Aorta (tissue), 5 donors: ENCODE results near the gene KDSR. TPM values are rescaled to one million over a fixed set of nuclear protein-coding genes. Genes with fewer than 3 reads are reported as not detected.
A peak's percentile ranks its signal among the peaks of the same experiment; 100 is the strongest.

Experiments
- ATAC-seq: fragments of 200-7000 bp; cut with Tn5 transposase; one replicate; pipeline ENCODE4 v1.9.1; 2022; ENCODE audit warnings: moderate library complexity; ENCODE audit not compliant: low FRiP score
- DNase-seq, 2 donors: peaks; one replicate each; pipeline ENCODE4 v3.0.0-alpha.2; 2020
- H3K27ac ChIP-seq, 2 donors: one replicate each; pipeline ENCODE4 v1.5.1; 2013; ENCODE audit warnings: low read length in 2 of 2, mild to moderate bottlenecking in 2 of 2, moderate library complexity in 2 of 2, control low read depth in 1 of 2, inconsistent platforms in 1 of 2, low read depth in 1 of 2
- H3K27me3 ChIP-seq, 2 donors: one replicate each; pipeline ENCODE4 v1.6.1; 2013; ENCODE audit warnings: control low read depth in 1 of 2, low read length in 1 of 2, mild to moderate bottlenecking in 1 of 2, moderate library complexity in 1 of 2; ENCODE audit not compliant: insufficient read depth in 2 of 2, control insufficient read depth in 1 of 2
- H3K36me3 ChIP-seq, 2 donors: one replicate each; pipeline ENCODE4 v1.6.1; 2013; ENCODE audit warnings: control low read depth in 1 of 2, low read length in 1 of 2, mild to moderate bottlenecking in 1 of 2; ENCODE audit not compliant: insufficient read depth in 2 of 2, control insufficient read depth in 1 of 2
- H3K4me1 ChIP-seq, 2 donors: one replicate each; pipeline ENCODE4 v1.6.1; 2013; ENCODE audit warnings: low read length in 2 of 2, control low read depth in 1 of 2, mild to moderate bottlenecking in 1 of 2, moderate library complexity in 1 of 2; ENCODE audit not compliant: insufficient read depth in 2 of 2, control insufficient read depth in 1 of 2
- H3K4me3 ChIP-seq, 2 donors: one replicate each; pipeline ENCODE4 v1.5.1; 2013; ENCODE audit warnings: low read length in 2 of 2, control low read depth in 1 of 2, mild to moderate bottlenecking in 1 of 2
- H3K9me3 ChIP-seq: one replicate; pipeline ENCODE4 v1.6.1; 2013; ENCODE audit warnings: mild to moderate bottlenecking, low read length; ENCODE audit not compliant: control insufficient read depth
- WGBS, 2 donors: extraction: QIAGEN DNeasy Blood & Tissue Kit; methylation state at CpG; one replicate each; pipeline ENCODE4 v1.1.7; 2013; 5-methylcytosine and 5-hydroxymethylcytosine counted together
- intact Hi-C, 2 donors: fragments of 100-400 bp; cut with DNase I; formaldehyde crosslinking; loops; one replicate each; pipeline versions ENCODE4 v1.14.2 to v1.15.0; 2022
- polyA plus RNA-seq, 2 donors: library from polyadenylated mRNA; stranded (reverse); fragments of 200-250 nt; gene quantifications; one replicate each; pipeline ENCODE4 v1.2.3, GENCODE V29; 2013
- total RNA-seq, 2 donors: library from RNA; stranded (reverse); fragmentation: NEBNext Ultra II Directional; extraction: Animal tissue kit (Norgen Biotek cat#: 25700); gene quantifications; one replicate each; pipeline ENCODE4 v1.2.1, GENCODE V29; 2021
- donor health status: healthy with polysubstance abuse.
- donor health status: Bipolar disorder and iron deficiency.
- donor health status: DM: no; HTN: no; CAD: no.
- donor health status: DM: no; HTN: no; CAD: no.
- donor health status: DM: yes; HTN: yes; CAD: no.

KDSR gene
- total and polyA plus RNA-seq, 4 donors: 24.4 to 91.0 (median 50.5) TPM

DNA sequence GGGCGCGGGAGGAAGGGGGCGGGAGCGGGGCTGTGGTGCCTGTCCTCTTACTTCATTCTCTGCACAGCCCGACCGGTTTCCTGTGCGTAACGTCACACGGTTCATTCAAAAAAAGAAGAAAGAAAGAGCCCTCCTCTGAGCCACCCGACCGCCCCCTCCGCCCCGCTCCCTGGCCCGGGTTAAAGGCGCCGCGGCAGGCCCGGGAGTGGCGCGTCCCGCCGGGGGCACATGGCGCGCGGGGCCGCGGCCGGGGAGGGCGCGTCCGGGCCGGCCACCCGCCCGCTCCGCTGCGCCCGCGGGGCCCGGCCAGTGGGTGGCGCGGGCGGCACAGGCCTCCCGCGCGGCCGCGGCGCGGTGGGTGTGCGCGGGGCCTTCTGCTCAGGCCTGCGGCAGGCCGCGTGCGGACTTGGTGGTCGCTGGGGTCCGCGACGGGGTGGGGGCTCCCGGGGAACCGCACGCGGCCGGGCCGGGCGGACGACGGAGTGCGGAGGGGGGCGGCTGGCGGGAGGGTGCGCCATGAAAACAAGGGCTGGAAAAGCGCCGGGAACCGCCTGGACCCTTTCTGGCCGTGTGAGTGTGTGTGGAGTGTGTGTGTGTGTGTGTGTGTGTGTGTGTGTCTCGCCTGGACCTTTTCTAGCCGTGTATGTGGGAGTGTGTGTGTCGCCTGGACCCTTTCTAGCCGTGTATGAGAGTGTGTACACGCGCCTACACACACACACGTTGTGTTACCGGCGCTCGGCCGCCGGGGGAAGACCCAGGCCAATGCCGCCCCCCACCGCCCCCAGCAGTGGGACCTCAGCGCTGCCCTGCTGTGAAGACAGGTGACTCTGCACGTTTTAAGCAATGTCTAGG lies 46.7 kb downstream of the KDSR start:
- H3K27me3 ChIP-seq: no peaks in the 10 kb centered on the region
- ATAC-seq: peak; percentile 79
- H3K27ac ChIP-seq: peak overlapping the region; percentile 44 to 67
- peak; percentile 91 to 93 for DNase-seq
- intact Hi-C loops: loop anchor here (2.0 to 5.0 kb wide), 4 partner anchors 46 to 303 kb away; partner anchors contain the start of gene KDSR (in 1 of the 2)
- H3K4me3 ChIP-seq: peak overlapping the region; percentile 87 to 97
- H3K9me3 ChIP-seq: no peaks in the 10 kb centered on the region
- no peaks in the 10 kb centered on the region for H3K4me1 ChIP-seq
- no peaks in the 10 kb centered on the region for H3K36me3 ChIP-seq
- WGBS, 2 donors: 1% methylated on average over 70 to 92 of the region's 92 CpGs

- 0 to 1% methylated on average over 56 to 78 of the region's 78 CpGs for WGBS, 2 donors
- Histone ChIP-seq H3K4me1 (peaks cover 0 to 2% of the 10 kb centered on the region in 2 donors), H3K9me3 (no peaks in the 10 kb centered on the region), H3K36me3 (no peaks in the 10 kb centered on the region), H3K27ac (peak within 1 kb of the TSS; percentile 44 to 91), H3K27me3 (no peaks in the 10 kb centered on the region), H3K4me3 (peak within 1 kb of the TSS; percentile 87 to 97)
- ATAC-seq (peak; percentile 53), DNase-seq (peak; percentile 71 to 83)
- intact Hi-C loops: loop anchor here (2.0 to 5.0 kb wide), 5 partner anchors 47 to 302 kb away; partner anchors contain the start of gene KDSR (in 1 of the 2)
These were observed 47.5 kb downstream of the KDSR start, which contains the start of gene BCL2 for GRCh38 chr18:63319383-63320122. Gene BCL2, minus strand, starts transcription at chr18:63319769.

DNA sequence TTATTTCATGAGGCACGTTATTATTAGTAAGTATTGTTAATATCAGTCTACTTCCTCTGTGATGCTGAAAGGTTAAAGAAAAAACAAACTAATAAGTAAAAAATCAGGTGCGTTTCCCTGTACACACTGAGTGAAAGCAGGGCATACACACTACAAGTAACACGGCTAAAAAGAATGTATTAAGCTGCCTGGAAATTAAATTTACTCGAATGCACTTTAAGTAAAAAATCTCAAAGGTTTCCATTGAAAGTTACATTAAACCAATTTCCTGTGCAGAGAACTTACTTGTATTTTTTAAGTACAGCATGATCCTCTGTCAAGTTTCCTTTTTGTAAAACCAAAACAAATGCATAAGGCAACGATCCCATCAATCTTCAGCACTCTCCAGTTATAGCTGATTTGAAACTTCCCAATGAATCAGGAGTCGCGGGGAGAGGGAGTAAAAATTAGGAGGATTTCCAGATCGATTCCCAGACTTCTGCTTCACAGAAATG lies 48.1 kb downstream of the KDSR start:
- ATAC-seq: no peak
- peaks cover 0 to 4% of the 10 kb centered on the region in 2 donors for H3K4me1 ChIP-seq

GRCh38 chr18:63317982-63318888 lies 48.8 kb downstream of the KDSR start:
- intact Hi-C loops: loop anchor here (2.0 kb wide), 1 partner anchor 55 kb away; no protein-coding TSS in a partner anchor
- Histone ChIP-seq H3K27ac (peak overlapping the region in 1 of 2 donors; percentile 6), H3K27me3 (no peaks in the 10 kb centered on the region), H3K4me3 (peak overlapping the region; percentile 87 to 97), H3K4me1 (peaks cover 0 to 4% of the 10 kb centered on the region in 2 donors), H3K9me3 (no peaks in the 10 kb centered on the region), H3K36me3 (no peaks in the 10 kb centered on the region)
- ATAC-seq (peak; percentile 58), DNase-seq (peak; percentile 81 to 89)
- WGBS, 2 donors: 3% methylated on average over 62 to 66 of the region's 66 CpGs

More for the DNA sequence above, 48.1 kb downstream of the KDSR start:
- intact Hi-C loops: loop anchor here in 1 of 2 donors (2.0 kb wide), 1 partner anchor 56 kb away; no protein-coding TSS in a partner anchor
- WGBS, 2 donors: 0% methylated on average over 8 of the region's 8 CpGs
- H3K27me3 ChIP-seq: no peaks in the 10 kb centered on the region
- peak overlapping the region; percentile 87 to 97 for H3K4me3 ChIP-seq
- no peak for DNase-seq
- H3K27ac ChIP-seq: peak overlapping the region in 1 of 2 donors; percentile 91
- H3K36me3 ChIP-seq: no peaks in the 10 kb centered on the region
- no peaks in the 10 kb centered on the region for H3K9me3 ChIP-seq

- Histone ChIP-seq H3K27ac (peak overlapping the region in 1 of 2 donors; percentile 21), H3K4me1 (peaks cover 0 to 4% of the 10 kb centered on the region in 2 donors), H3K9me3 (no peaks in the 10 kb centered on the region), H3K4me3 (peak overlapping the region; percentile 87 to 97), H3K36me3 (no peaks in the 10 kb centered on the region), H3K27me3 (no peaks in the 10 kb centered on the region)
- DNase-seq: no peak
- WGBS, 2 donors: 51 to 60% methylated on average over 10 of the region's 10 CpGs
- ATAC-seq: no peak
- intact Hi-C loops: loop anchor here in 1 of 2 donors (2.0 kb wide), 1 partner anchor 55 kb away; no protein-coding TSS in a partner anchor
These were observed 49.5 kb downstream of the KDSR start for GRCh38 chr18:63317556-63317946.

- intact Hi-C loops: loop anchor here in 1 of 2 donors (2.0 kb wide), 1 partner anchor 54 kb away; no protein-coding TSS in a partner anchor
- WGBS, 2 donors: 75 to 76% methylated on average over 4 of the region's 4 CpGs
- H3K36me3 ChIP-seq: no peaks in the 10 kb centered on the region
- H3K4me3 ChIP-seq: peak overlapping the region; percentile 87 to 97
- H3K4me1 ChIP-seq: peaks cover 0 to 4% of the 10 kb centered on the region in 2 donors
- H3K27me3 ChIP-seq: no peaks in the 10 kb centered on the region
- DNase-seq: no peak
- H3K27ac ChIP-seq: no peak overlapping the region
- no peak for ATAC-seq
- H3K9me3 ChIP-seq: no peaks in the 10 kb centered on the region
These were observed 50.1 kb downstream of the KDSR start for GRCh38 chr18:63316612-63317555.

GRCh38 chr18:63315876-63316275 lies 51.1 kb downstream of the KDSR start:
- Histone ChIP-seq H3K36me3 (no peaks in the 10 kb centered on the region), H3K4me3 (no peak overlapping the region), H3K27ac (no peak overlapping the region), H3K9me3 (no peaks in the 10 kb centered on the region), H3K27me3 (no peaks in the 10 kb centered on the region), H3K4me1 (peaks cover 0 to 4% of the 10 kb centered on the region in 2 donors)
- ATAC-seq (no peak), DNase-seq (no peak)
- intact Hi-C loops: loop anchor here in 1 of 2 donors (2.0 kb wide), 1 partner anchor 53 kb away; no protein-coding TSS in a partner anchor
